ENCODE data around the gene EIF4G1. TPM values are rescaled to one million over a fixed set of nuclear protein-coding genes. Genes with fewer than 3 reads are reported as not detected.

Gene EIF4G1
- total RNA-seq, 4 donors from 2014 or later = 233 to 431 (median 300) TPM

DNA sequence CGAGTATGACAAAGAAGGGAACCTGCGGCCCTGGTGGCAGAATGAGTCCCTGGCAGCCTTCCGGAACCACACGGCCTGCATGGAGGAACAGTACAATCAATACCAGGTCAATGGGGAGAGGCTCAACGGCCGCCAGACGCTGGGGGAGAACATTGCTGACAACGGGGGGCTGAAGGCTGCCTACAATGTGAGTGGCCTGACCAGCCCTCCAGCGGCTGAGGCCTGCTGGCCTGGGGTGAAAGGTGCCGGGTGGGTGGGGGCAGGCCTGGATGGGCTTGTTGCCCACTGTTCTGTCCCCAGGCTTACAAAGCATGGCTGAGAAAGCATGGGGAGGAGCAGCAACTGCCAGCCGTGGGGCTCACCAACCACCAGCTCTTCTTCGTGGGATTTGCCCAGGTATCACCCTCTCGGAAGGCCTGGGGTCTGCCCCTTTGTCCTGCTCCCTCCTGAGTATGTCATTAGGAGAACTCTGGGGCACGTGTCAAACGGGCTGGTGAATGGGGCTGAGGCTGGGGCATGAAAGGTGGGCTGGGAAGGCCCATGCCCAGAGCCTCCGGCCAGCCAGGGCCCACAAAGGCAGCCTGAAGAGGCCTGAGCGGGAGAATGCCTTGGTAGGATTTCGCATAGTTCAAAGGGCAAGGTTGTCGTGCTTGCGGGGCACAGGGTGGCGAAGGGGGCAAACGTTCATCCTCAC lies 23.2 kb upstream of the EIF4G1 start:
- Histone ChIP-seq H3K9me3 (no peaks in the 10 kb centered on the region), H3K27me3 (peaks cover 56% of the 10 kb centered on the region), H3K27ac (no peak overlapping the region), H3K4me1 (no peaks in the 10 kb centered on the region), H3K36me3 (no peaks in the 10 kb centered on the region), H3K4me3 (no peak overlapping the region)
- TF ChIP-seq POLR2A (IDR thresholded peaks at IDR 0.05) (no peak), POLR2AphosphoS5 (IDR thresholded peaks at IDR 0.05) (no peak), EP300 (IDR thresholded peaks at IDR 0.05) (no peak)
- TF ChIP-seq, protein P1, sequence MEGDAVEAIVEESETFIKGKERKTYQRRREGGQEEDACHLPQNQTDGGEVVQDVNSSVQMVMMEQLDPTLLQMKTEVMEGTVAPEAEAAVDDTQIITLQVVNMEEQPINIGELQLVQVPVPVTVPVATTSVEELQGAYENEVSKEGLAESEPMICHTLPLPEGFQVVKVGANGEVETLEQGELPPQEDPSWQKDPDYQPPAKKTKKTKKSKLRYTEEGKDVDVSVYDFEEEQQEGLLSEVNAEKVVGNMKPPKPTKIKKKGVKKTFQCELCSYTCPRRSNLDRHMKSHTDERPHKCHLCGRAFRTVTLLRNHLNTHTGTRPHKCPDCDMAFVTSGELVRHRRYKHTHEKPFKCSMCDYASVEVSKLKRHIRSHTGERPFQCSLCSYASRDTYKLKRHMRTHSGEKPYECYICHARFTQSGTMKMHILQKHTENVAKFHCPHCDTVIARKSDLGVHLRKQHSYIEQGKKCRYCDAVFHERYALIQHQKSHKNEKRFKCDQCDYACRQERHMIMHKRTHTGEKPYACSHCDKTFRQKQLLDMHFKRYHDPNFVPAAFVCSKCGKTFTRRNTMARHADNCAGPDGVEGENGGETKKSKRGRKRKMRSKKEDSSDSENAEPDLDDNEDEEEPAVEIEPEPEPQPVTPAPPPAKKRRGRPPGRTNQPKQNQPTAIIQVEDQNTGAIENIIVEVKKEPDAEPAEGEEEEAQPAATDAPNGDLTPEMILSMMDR (IDR thresholded peaks at IDR 0.05) = no peak
- 100% methylated on average over 1 to 2 of the region's 22 CpGs for WGBS, 2 donors (ENCODE audit: low coverage in 1 of 2)
- ATAC-seq = no peak

GRCh38 chr3:184291738-184292445 lies 22.5 kb upstream of the EIF4G1 start:
- Histone ChIP-seq H3K27me3 (peaks cover 49% of the 10 kb centered on the region), H3K36me3 (no peaks in the 10 kb centered on the region), H3K9me3 (no peaks in the 10 kb centered on the region), H3K4me3 (no peak overlapping the region), H3K4me1 (no peaks in the 10 kb centered on the region), H3K27ac (no peak overlapping the region)
- TF ChIP-seq, protein P1 (IDR thresholded peaks at IDR 0.05) = no peak
- TF ChIP-seq POLR2A (IDR thresholded peaks at IDR 0.05) (no peak), POLR2AphosphoS5 (IDR thresholded peaks at IDR 0.05) (no peak), EP300 (IDR thresholded peaks at IDR 0.05) (no peak)
- WGBS, 2 donors (ENCODE audit: low coverage in 1 of 2) = 100% methylated on average over 1 of the region's 21 CpGs; no CpG with 5 or more reads in 1 of the 2 donors
- no peak for ATAC-seq

DNA sequence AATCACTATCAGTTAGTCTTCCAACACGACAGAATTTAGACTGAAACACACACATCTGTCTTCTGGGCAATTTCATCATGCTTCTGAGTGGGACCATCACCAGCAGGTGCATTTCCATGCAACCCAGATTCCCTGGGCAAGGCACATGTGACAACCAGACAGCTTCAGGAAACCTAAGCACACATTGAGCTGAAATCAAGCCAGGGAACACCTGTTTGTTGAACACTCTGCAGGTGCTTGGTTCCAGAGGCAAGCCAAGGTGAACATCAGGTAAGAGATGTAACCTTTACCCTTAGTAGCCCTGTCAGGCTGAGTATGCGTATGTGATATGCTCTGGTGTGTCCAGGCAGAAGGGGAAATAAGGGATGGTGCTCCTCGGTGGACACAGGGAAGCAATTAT lies 18.6 kb upstream of the EIF4G1 start:
- Histone ChIP-seq H3K9me3 (no peaks in the 10 kb centered on the region), H3K4me1 (peaks cover 0 to 19% (median 10%) of the 10 kb centered on the region in 3 donors), H3K27me3 (peaks cover 21% of the 10 kb centered on the region), H3K36me3 (peaks cover 0 to 7% of the 10 kb centered on the region in 2 donors), H3K27ac (no peak overlapping the region), H3K4me3 (no peak overlapping the region)
- ATAC-seq = no peak
- TF ChIP-seq, protein P1 (IDR thresholded peaks at IDR 0.05) = no peak
- no peak for TF ChIP-seq POLR2AphosphoS5 (IDR thresholded peaks at IDR 0.05)
- TF ChIP-seq POLR2A (IDR thresholded peaks at IDR 0.05) = no peak
- no peak for TF ChIP-seq EP300 (IDR thresholded peaks at IDR 0.05)
- 55 to 60% methylated on average over 2 to 3 of the region's 3 CpGs for WGBS, 2 donors (ENCODE audit: low coverage in 1 of 2)

- Histone ChIP-seq H3K4me3 (no peak overlapping the region), H3K27ac (no peak overlapping the region), H3K27me3 (peaks cover 12% of the 10 kb centered on the region), H3K9me3 (no peaks in the 10 kb centered on the region), H3K4me1 (peaks cover 0 to 27% (median 12%) of the 10 kb centered on the region in 3 donors), H3K36me3 (peaks cover 0 to 16% of the 10 kb centered on the region in 2 donors)
- TF ChIP-seq POLR2AphosphoS5 (IDR thresholded peaks at IDR 0.05) = no peak
- TF ChIP-seq, protein P1 (IDR thresholded peaks at IDR 0.05) = no peak
- TF ChIP-seq POLR2A (IDR thresholded peaks at IDR 0.05) = no peak
- TF ChIP-seq EP300 (IDR thresholded peaks at IDR 0.05) = no peak
- ATAC-seq = no peak
- 60 to 82% methylated on average over 1 to 6 of the region's 7 CpGs for WGBS, 2 donors (ENCODE audit: low coverage in 1 of 2)
Observed at GRCh38 chr3:184296616-184297015, 17.8 kb upstream of the EIF4G1 start.

Data from gastroesophageal sphincter (tissue), 4 donors.